Prostate gland (tissue), 2 donors: ENCODE measurements around the gene SLC8A2. TPM values are rescaled to one million over a fixed set of nuclear protein-coding genes. Genes with fewer than 3 reads are reported as not detected.

Experiments used
- DNase-seq: peaks from one replicate; pipeline ENCODE4 v3.0.0-alpha.2; 2019; ENCODE audit warnings: low spot score
- H3K27ac ChIP-seq, 2 donors: fragments of 200-600 bp; sonication (generic); 2 replicates each; pipeline ENCODE4 v1.5.1; 2017 to 2019
- H3K27me3 ChIP-seq: fragments of 200-600 bp; sonication (generic); replicated peaks from 2 replicates; pipeline ENCODE4 v1.5.1; 2019; ENCODE audit not compliant: insufficient read depth
- H3K36me3 ChIP-seq, 2 donors: fragments of 200-600 bp; sonication (generic); 1 replicate in 1 of 2; 2 replicates in 1 of 2; pipeline versions ENCODE4 v1.5.1 to v1.8.1; 2017 to 2019
- H3K4me1 ChIP-seq: fragments of 200-600 bp; sonication (generic); replicated peaks from 2 replicates; pipeline ENCODE4 v1.5.1; 2019
- H3K4me3 ChIP-seq, 2 donors: fragments of 200-600 bp; sonication (generic); 2 replicates each; pipeline ENCODE4 v1.5.1; 2017 to 2019
- H3K9me3 ChIP-seq: fragments of 200-600 bp; sonication (generic); 2 replicates; pipeline ENCODE4 v1.5.1; 2017
- CTCF ChIP-seq, 4 experiments: fragments of 200-600 bp in 2 of 4; fragments of 450-650 bp in 2 of 4; sonication (generic) in 2 of 4; IDR thresholded peaks; 1 replicate in 3 of 4; 2 replicates in 1 of 4; pipeline ENCODE4 v1.5.1; 2016 to 2019; ENCODE audit warnings: antibody characterized with exemption in 4 of 4, mild to moderate bottlenecking in 2 of 4, moderate library complexity in 2 of 4
- POLR2A ChIP-seq: fragments of 450-650 bp; IDR thresholded peaks from one replicate; pipeline ENCODE4 v1.6.1; 2016; ENCODE audit warnings: antibody characterized with exemption, mild to moderate bottlenecking
- POLR2AphosphoS5 ChIP-seq: sonication (generic); formaldehyde crosslinking; IDR thresholded peaks from one replicate; pipeline ENCODE4 v1.6.1; 2017; ENCODE audit warnings: antibody characterized with exemption
- WGBS: methylation state at CpG from one replicate; pipeline ENCODE4 v1.1.5; 2018; 5-methylcytosine and 5-hydroxymethylcytosine counted together
- intact Hi-C: fragments of 100-400 bp; cut with DNase I; formaldehyde crosslinking; loops from one replicate; pipeline ENCODE4 v1.14.2; 2022
- total RNA-seq, 2 donors: library from RNA; depleted of rRNA; stranded (reverse); fragments of >200 nt; gene quantifications; one replicate each; pipeline ENCODE4 v1.1.0, GENCODE V29; 2016

The SLC8A2 gene
- total RNA-seq, 2 donors from 2014 or later: 1.3 to 7.7 TPM

DNA sequence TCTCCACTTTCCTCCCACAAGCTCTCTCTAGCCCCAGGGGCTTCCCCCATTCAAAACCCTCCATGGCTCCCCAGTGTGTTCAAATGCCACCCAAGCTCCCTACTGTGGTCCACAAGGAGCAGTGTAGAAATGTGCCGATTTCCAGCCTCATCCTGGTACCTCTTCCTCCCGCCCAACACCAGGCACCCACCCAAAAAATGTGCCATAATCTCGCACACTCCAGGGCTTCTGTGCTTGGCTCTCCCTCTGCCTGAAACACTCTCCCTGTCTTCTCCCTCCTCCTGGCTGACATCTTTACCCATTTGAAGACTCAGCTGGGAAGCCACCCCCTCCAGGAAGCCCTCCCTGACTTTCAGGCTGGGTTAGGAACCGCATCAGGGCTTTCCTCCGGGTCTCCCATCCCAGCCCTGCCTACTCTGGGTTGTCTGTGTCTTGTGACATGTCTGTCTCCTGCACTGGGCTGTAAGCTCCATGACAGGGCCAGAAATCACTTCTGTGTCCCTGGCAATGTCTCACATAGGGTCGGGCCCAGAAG lies 35.7 kb downstream of the SLC8A2 start:
- no peaks in the 10 kb centered on the region for H3K9me3 ChIP-seq
- 81% methylated on average over 6 of the region's 6 CpGs for WGBS
- H3K4me3 ChIP-seq: no peak overlapping the region
- TF ChIP-seq CTCF (IDR thresholded peaks at IDR 0.05) (no peak), POLR2AphosphoS5 (no peak), POLR2A (no peak)
- DNase-seq: no peak
- no peaks in the 10 kb centered on the region for H3K4me1 ChIP-seq
- H3K36me3 ChIP-seq: no peaks in the 10 kb centered on the region
- intact Hi-C loops: loop anchor here (2.0 to 10.0 kb wide), 3 partner anchors 81 to 263 kb away; partner anchors contain the start of gene NAPA
- H3K27me3 ChIP-seq: no peaks in the 10 kb centered on the region
- H3K27ac ChIP-seq: no peak overlapping the region

DNA sequence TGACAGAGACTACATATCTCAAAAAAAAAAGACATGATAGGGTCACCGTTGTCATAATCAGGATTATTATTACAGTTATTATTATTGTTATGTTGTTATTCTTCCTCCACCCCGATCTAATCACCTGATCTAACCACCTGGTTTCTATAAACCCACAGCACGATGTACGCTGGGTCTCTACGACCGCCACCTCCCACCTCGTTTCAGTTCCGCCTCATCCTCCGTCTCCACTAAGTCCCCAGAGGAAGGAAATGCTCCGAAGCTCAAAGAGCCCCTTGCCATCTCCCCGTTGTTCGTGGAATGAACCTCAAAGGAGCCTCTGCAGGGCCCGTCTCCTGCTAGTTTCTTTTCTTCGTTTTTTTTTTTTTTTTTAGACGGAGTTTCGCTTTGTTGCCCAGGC lies 36.5 kb downstream of the SLC8A2 start:
- intact Hi-C loops: loop anchor here (5.0 to 10.0 kb wide), 2 partner anchors 82 to 160 kb away; partner anchors contain the start of gene NAPA

DNA sequence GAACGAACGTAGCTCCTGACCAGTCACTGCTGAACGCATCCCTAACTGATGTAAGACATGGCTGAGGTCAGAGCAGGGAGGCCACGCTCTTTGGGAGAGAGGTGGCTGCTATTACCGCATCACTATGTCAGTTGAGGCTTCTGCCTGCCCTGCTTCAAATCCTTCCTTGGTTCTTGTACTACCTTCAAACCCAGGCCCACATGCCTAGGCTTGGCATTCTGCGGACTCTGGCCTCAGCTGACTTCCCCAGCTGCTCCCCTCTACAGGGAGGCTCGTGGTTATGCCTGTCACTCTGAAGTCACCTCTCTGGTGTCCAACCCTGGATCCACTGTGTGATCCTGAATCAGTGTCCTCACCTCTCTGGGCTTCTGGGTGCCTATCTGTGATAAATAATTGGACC lies 37.6 kb downstream of the SLC8A2 start:
- H3K4me1 ChIP-seq: no peaks in the 10 kb centered on the region
- no peaks in the 10 kb centered on the region for H3K9me3 ChIP-seq
- intact Hi-C loops: loop anchor here (10.0 kb wide), 1 partner anchor 161 kb away; no protein-coding TSS in a partner anchor
- H3K27ac ChIP-seq: no peak overlapping the region
- no peak overlapping the region for H3K4me3 ChIP-seq
- no peak for DNase-seq
- 66% methylated on average over 7 of the region's 7 CpGs for WGBS
- no peak for TF ChIP-seq POLR2AphosphoS5
- no peak for TF ChIP-seq POLR2A
- TF ChIP-seq CTCF (IDR thresholded peaks at IDR 0.05): no peak
- H3K27me3 ChIP-seq: no peaks in the 10 kb centered on the region
- H3K36me3 ChIP-seq: no peaks in the 10 kb centered on the region

More for the DNA sequence above, 36.5 kb downstream of the SLC8A2 start:
- WGBS: 50% methylated on average over 16 of the region's 16 CpGs
- DNase-seq: no peak
- Histone ChIP-seq H3K36me3 (no peaks in the 10 kb centered on the region), H3K4me3 (no peak overlapping the region), H3K27ac (no peak overlapping the region), H3K9me3 (no peaks in the 10 kb centered on the region), H3K27me3 (no peaks in the 10 kb centered on the region), H3K4me1 (no peaks in the 10 kb centered on the region)
- TF ChIP-seq POLR2A: no peak
- no peak for TF ChIP-seq POLR2AphosphoS5
- no peak for TF ChIP-seq CTCF (IDR thresholded peaks at IDR 0.05)

DNA sequence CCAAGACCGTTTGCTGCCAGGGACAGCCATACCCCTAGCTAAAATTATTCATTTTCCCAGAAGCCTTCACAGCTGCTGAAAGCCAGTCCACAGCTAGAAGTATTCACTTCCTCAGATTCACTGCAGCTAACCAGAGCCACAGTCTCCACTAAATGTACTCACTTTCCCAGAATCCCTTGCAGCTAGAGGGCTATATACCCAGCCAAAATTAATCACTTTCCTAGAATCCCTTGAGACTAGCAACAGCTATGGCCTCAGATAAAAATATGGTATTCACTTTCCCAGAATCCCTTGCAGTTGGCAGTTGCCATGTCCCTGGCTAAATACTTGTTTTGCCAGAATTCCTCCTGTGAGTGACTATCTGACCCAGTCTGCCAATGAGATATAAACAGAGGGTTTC lies 38.6 kb downstream of the SLC8A2 start:
- H3K27me3 ChIP-seq: no peaks in the 10 kb centered on the region
- no peaks in the 10 kb centered on the region for H3K36me3 ChIP-seq
- whole genome bisulfite sequencing: 58% methylated on average over 1 of the region's 1 CpG
- intact Hi-C loops: loop anchor here (10.0 kb wide), 1 partner anchor 162 kb away; no protein-coding TSS in a partner anchor
- TF ChIP-seq POLR2AphosphoS5 (no peak), POLR2A (no peak), CTCF (IDR thresholded peaks at IDR 0.05) (no peak)
- H3K4me3 ChIP-seq: no peak overlapping the region
- H3K9me3 ChIP-seq: no peaks in the 10 kb centered on the region
- H3K4me1 ChIP-seq: no peaks in the 10 kb centered on the region
- no peak overlapping the region for H3K27ac ChIP-seq
- no peak for DNase-seq

GRCh38 chr19:47432499-47432898 lies 39.2 kb downstream of the SLC8A2 start:
- H3K36me3 ChIP-seq: no peaks in the 10 kb centered on the region
- H3K9me3 ChIP-seq: no peaks in the 10 kb centered on the region
- no peaks in the 10 kb centered on the region for H3K4me1 ChIP-seq
- H3K27ac ChIP-seq: no peak overlapping the region
- DNase-seq: no peak
- no peaks in the 10 kb centered on the region for H3K27me3 ChIP-seq
- H3K4me3 ChIP-seq: no peak overlapping the region
- intact Hi-C loops: loop anchor here (10.0 kb wide), 1 partner anchor 162 kb away; no protein-coding TSS in a partner anchor
- TF ChIP-seq POLR2AphosphoS5 (no peak), CTCF (IDR thresholded peaks at IDR 0.05) (no peak), POLR2A (no peak)
